ENCODE data around the gene DCAF10.
"Not testable (repeated sequence)": the region's sequence is repeated elsewhere in the genome, so short reads cannot be mapped to it uniquely, and the experiment has no call there.

Gene DCAF10

DNA sequence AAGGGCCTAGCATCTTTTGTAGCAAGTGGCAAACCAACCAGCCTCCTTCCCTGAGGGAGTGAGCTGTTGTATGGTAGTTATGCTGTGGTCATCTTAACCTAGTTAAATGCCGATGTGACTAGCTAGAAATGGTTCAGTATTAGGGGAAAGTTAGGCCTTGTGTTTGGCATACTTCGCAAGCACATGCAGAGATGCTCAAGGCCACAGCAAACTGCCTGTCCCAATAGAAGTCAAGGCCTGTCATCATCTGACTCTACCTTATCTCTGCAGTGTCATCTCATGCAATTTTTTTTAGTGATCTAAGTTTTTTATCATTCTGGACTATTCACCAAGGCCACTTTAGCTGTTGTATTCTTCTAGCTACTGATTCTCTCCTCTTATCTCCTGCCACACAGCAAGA is 10.5 kb upstream of the DCAF10 start:
- DNase-seq (ENCODE audit: low spot score) = no peak

DNA sequence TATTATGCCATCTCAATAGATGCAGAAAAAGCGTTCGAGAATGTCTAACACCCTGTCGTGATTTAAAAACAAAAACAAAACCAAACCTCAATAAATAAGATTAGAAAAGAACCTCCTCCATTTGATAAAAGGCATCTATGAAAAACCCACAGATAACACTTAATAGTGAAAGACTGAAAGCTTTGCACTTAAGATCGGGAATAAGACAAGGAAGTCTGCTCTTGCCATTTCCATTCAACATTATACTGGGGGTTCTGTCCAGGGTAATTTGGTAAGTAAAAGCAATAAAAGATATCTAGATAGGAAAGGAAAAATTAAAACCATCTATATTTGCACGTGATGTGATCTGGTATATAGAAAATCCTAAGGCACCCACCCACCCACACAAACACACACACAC is 8.5 kb upstream of the DCAF10 start:
- no peak for DNase-seq (ENCODE audit: low spot score)

DNA sequence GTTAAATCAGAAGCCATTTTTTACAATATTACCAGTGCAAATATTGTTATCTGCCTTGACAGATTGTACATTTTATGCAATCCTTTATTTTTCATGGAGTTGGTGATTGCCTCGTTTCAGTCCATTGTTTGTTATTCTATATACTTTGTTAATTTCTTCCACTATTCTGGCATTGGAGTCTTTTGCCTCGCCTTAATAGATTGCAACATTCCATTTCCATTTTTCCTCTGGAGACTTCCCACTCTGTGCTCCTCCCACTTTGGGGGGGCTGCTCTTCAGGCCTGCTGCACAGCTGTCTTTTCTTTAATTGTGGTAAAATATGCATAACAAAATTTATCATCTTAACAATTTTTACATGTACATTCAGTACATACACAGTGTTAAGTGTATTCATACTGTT is 4.4 kb upstream of the DCAF10 start:
- no peak for DNase-seq (ENCODE audit: low spot score)

DNA sequence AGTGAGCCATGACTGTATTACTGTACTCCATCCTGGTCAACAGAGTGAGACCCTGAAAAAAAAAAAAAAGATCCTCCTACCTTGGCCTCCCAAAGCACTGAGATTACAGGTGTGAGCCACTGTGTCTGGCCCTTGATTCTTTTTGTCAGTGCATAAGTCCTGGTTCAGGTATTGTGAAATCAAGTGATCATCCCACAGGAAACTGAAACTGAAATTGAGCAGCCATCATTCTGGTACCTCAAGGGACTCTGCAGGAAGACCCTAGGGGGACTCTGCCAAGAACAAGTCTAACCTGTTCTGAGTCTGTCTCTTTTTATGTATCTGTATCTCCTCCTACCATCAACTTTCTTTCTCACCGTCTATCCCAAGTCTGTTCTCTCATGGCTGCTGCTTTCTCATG is 1.9 kb upstream of the DCAF10 start:
- DNase-seq (ENCODE audit: low spot score) = no peak

DNA sequence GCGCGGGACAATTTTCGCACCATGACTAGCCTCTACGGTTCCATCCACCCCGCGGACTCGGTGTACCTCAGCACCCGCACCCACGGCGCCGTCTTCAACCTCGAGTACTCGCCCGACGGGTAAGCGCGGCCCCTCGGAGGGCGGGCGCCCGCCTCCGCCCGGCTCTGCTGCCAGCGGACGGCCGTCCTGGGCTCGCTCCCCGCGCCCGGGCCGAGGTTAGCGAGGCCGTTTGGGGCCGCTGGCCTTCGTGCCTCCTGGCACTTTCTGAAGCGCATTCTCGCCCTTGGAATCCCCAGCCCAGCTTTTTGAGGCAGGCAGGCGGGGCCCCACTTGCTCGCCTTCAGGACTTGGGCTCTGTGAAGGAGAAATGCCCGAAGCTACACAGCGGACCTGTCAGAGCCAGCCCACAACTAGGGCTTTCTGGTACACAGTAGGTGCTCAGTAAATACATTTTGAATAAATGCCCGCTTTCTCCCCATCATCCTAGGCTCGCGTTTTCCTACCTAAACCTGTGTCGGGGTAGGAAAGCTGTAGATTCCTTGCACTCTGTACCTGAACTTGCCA is 772 bp downstream of the DCAF10 start:
- DNase-seq (ENCODE audit: low spot score) = no peak

DNA sequence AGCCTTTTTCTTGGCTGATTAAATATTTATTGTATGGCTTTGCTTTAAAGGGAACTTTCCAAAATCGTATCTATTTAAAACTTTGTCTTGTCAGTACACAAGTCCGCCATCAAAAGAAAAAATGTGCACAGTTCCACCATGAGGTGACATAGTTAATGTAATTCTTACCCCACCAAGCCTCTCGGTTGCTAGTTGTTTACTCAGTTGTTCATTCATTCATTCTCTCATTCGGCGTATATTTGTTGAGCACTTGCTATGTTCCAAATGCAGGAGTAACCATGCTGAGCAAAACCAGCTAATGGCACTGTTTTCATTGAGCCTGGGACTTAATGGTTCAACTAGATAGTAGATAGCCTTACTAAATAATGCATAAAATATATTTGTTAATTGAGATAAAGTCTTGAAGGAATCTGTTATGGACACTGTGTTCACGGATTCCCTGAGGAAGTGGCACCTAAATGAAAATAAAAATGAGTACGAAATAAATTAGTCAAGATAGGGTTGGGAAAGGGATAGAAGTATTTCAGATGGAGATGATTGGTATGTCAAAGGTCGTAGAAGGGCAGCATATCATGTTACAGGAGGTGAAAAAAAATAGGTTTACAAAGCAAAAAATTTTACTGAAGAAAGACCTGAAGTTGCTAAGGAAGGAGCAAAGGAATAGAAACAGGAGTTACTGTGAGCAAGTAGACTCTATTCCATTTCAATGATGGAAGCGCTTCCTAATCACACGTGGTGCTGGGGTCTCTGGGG is 1.5 kb downstream of the DCAF10 start:
- DNase-seq (ENCODE audit: low spot score) = no peak

DNA sequence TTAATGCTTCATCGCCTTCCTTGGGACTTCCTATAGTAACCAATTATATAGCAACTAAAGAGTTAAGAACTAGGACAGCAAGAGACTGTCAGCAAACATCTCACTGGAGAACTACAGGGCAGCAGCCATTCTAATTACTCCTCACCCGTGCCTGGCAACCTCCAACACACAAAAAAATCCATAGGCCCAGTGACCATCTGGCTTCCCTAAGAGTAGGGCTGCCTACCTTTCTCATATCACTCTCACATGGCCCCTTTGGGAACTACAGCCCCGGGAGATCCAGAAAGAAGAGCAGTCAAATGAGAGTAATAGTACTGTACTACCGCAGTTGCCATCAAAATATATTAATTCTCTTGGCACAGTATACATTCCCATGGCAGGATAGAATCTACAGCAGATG is 5.7 kb downstream of the DCAF10 start:
- no peak for DNase-seq (ENCODE audit: low spot score)

DNA sequence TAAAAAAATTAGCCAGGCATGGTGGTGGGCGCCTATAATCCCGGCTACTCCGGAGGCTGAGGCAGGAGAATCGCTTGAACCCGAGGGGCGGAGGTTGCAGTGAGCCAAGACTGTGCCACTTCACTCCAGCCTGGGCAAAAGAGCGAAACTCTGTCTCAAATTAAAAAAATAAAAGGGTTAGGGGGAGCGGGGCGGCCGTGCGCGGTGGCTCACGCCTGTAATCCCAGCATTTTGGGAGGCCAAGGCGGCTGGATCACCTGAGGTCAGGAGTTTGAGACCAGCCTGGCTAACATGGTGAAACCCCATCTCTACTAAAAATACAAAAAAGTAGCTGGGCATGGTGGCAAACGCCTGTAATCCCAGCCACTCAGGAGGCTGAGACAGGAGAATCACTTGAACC is 9.1 kb downstream of the DCAF10 start:
- DNase-seq (ENCODE audit: low spot score) = not testable (repeated sequence)

DNA sequence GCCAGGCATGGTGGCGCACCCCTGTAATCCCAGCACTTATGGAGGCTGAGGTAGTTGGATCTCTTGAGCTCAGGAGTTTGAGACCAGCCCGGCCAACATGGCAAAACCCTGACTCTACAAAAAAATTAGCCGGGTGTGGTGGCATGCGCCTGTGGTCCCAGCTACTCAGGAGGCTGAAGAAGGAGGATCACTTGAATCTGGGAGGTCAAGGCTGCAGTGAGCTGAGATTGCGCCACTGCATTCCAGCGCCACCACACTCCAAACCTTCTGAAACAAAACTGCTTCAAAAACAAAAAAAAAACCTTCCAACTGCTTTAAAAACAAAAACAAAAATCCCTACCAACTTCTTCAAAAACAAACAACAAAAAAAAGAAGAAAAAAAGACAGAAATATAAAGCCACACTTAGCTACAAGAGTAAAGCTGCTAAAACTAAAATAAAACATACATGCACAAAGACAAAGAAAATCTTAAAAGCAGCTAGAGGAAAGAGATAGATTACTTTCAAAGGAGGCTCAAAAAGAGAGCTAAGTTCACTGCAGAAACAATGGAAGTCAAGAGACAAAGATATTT is 11.4 kb downstream of the DCAF10 start:
- no peak for DNase-seq (ENCODE audit: low spot score)

DNA sequence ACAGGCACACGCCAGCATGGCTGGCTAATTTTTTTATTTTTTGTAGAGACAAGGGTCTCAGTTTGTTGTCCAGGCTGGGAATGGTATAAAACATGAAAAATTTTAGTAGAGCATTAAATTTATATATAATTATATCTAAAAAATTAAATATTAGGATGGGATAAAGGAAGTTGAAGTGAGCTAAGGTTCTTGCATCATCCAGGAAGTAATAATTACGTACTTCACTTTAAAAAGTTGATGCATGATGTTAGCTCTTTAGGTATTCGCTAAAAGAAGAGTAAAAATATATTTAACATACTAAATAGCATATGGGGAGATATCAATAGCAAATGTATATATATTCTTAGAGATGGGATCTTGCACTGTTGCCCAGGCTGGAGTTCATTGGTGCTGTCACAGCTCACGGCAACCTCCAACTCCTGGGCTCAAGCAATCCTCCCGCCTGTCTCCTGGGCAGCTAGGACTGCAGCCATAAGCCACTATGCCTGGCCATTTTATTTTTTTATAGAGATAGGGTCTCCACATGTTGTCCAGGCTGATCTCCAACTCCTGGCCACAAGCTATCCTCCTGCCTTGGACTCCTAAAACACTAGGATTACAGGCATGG is 12.3 kb downstream of the DCAF10 start:
- no peak for DNase-seq (ENCODE audit: low spot score)

DNA sequence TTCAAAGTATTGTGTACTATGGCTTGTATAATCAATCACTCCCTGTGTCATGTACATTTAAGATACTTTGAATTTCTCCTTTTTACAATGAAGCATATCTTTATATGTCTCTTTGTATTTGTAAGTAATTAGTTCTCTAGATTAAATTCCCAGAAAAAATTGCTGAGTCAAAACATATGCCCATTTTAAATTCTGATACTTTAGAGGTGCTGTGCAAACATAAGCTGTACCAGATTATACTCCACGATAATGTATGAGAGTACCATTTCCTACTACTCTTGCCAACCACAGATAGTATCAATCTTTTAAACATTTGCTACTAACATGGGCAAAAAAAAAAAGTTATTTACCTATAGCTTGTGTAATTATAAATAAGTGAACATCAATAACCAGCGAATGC is 18.3 kb downstream of the DCAF10 start:
- no peak for DNase-seq (ENCODE audit: low spot score)

DNA sequence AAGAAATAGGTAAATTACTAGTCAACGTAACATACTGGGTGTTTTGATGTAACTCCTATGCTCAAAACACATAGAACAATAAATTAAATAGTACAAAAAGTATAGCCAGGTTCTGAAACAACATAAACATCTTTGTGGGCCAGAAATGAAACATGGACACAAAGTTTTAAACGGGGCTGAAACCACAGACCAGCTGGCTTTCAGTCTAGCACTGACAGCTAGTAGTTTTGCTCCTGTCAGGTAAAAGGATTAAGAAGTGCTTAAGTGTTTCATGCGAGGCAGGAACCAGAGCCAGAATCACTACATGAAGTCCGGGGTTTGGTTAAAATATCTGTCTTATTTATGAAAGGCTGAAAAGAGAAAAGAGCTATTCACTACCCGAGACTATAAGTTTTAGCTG is 19.5 kb downstream of the DCAF10 start:
- DNase-seq (ENCODE audit: low spot score) = no peak

DNA sequence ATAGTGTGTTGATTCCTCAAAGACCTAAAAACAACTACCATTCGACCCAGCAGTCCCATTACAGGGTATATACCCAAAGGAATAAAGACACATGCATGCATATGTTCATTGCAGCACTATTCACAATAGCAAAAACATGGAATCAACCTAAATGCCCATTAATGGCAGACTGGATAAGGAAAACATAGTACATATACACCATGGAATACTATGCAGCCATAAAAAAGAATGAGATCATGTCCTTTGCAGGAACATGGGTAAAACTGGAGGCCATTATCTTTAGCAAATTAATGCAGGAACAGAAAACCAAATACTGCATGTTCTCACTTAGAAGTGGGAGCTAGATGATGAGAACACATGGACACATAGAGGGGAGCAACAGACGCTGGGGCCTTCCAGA is 24.6 kb downstream of the DCAF10 start:
- DNase-seq (ENCODE audit: low spot score) = not testable (repeated sequence)

DNA sequence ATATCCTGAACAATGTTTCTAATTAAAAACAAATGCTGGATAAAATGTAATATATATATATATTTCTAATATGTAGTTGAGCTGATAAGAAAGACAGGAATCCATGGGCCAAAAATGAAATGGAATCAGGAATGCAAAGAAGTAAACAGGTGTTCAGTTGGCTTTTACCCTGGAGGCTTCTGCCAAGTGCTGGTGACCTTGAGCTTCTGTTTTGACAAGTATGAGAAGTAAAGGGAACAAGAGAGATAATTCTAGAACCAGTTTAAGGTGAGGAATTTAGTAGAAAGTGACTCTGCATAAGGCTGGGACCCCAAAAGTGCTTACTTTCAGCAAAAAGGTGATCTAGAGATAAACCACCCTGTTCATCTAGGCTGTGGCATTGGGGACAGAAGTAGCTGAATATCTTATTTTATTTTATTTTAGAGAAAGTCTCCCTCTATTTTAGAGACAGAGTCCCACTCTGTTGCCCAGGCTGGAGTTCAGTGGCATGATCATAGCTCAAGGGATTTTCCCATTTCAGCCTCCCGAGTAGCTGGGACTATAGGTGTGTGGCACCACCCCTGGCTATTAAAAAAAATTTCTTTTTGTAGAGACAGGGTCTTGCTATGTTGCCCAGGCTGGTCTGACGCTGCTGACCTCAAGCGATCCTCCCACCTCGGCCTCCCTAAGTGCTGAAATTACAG is 27.0 kb downstream of the DCAF10 start:
- DNase-seq (ENCODE audit: low spot score) = no peak

DNA sequence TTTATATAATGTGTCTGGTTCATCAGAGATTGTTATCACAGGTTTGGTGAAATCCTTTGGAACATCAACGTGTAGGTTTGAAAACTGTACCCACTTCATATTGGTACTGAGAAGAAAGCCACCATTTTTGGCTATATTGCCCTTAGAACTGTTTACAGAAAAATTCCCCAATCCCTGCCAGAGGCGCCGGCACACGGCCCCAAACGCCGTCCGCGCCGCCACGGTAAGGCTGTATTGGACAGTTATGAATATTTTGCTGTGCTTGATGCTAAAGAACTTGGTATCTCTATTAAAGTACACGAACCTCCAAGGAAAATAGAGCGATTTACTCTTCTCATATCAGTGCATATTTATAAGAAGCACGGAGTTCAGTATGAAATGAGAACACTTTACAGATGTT is 35.2 kb downstream of the DCAF10 start:
- DNase-seq (ENCODE audit: low spot score) = no peak

DNA sequence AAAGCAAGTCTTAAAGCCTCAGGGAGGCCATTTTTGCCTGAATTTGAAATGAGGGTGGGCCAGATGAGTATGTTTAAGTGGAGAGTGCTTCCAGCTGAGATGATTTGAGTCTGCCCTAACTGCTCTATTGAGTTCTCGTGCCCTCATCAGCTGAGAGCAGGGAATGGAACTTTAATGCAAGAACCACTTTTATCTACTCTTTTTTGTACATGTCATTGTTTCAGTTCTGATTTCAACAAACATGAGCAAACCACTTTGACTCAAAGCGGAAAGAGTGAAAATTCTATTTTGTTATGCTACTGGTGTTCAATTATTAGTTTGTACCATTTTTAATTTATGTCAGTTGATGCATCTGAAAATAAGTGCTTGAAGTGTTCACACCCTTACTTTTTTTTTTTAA is 35.8 kb downstream of the DCAF10 start:
- DNase-seq (ENCODE audit: low spot score) = no peak

DNA sequence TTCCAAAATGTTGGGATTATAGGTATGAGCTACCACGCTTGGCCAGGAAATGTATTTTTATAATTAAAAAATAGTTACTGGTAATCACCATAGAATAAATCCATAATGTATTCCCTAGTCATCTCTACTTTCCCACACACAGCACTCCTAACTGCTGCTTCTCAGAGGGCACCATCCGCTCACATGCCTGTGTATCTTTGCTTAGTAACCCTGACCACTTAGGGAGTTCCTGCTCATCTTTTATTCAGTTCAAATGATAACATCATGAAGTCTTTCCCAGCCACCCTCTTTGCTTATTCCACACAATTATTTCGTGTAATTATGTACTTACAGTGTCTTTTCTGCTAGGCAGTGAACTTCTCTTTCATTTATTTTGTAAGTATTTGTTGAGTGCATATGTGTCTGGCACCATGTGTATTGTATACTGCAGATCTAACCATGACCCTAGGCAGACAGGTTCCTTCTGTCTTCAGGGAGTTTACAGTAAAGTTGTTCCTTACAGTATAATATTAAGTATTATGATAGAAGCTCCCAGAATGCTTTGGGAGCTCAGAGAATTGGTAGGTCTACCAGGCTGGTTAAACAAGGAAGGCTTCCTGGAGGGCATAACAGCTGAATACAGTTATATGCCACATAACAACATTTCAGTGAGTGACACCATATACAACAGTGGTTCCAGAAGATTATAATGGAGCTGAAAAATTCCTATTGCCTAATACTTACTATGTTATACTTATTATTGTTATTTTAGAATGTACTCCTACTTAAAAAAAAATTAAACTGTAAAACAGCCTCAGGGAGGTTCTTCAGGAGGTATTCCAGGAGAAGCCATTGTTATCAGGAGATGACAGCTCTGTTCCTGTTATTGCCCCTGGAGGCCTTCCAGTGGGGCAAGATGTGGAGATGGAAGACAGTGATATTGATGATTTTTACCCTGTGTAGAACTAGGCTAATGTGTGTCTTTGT is 39.2 kb downstream of the DCAF10 start:
- no peak for DNase-seq (ENCODE audit: low spot score)

DNA sequence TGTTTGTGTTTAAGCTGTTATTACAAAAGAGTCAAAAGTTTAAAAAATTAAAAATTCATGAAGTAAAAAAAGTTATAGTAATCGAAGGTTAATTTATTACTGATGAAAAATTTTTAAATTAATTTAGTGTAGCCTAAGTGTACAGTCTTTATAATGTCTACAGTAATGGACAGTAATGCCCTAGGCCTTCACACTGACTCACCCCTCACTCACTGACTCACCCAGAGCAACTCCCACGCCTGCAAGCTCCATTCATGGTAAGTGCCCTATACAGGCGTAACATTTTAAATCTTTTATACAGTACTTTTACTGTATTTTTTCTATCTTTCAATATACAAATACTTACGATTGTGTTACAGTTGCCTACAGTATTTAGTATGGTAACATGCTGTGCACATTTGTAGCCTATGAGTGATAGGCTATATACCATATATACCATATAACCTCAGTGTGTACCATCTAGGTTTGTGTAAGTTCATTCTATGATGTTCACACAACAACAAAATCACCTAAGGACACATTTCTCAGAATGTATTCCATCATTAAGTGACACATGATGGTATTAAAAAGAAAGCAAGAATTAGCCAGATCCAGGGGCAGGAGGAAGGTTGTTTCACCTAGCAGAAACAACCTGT is 40.1 kb downstream of the DCAF10 start:
- no peak for DNase-seq (ENCODE audit: low spot score)

DNA sequence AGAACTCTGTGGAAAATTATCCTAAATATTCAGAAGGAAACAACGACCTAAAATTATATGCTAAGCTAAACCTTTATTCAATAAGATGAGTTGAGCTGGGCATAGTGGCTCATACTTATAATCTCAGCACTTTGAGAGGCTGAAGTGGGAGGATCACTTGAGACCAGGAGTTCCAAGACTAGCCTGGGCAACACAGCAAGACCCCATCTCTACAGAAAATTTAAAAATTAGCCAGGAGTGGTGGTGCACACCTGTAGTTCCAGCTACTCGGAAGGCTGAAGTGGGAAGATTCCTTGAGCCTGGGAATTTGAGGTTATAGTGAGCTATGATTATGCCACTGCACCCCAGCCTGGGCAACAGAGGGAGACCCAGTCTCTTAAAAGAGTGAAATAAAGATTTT is 51.6 kb downstream of the DCAF10 start:
- DNase-seq (ENCODE audit: low spot score) = no peak

DNA sequence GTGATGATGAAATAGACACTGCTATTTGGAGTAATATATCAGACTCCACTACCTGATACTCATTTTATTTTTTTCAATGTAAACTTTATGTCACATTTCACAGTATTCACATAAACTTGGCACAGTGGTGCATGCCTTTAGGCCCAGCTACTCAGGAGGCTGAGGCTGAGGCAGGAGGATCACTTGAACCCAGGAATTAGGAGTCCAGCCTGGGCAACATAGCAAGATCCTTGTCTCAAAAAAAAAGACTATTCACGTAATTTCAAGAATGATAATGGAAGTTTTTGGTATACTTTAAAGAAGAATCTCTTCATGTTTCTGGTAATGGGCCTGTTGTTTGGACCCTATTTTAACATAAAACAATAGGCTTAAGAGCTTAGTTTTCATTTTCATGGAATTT is 56.0 kb downstream of the DCAF10 start:
- DNase-seq (ENCODE audit: low spot score) = no peak

DNA sequence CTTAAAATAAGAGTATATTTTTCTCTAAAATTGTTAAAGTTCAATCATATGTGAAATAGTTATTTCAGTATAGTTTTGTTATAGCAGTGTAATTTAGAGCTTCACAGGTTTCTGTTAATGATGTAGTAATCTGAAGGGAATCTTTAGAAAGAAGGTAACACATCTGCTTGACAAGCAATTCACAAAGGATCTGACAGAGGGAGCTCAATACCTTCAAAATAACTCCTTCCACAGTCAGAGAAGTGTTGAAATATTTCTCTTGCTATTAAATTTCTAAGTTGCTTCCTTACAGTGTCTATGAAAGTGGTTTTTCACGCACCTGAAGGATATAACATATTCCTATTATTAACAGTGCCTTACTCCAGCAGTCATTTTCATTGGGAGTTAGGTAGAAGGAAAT is 58.4 kb downstream of the DCAF10 start:
- no peak for DNase-seq (ENCODE audit: low spot score)
